MM.1S (cell line): ENCODE measurements around the gene MAGEL2.

ENCODE experiments used
- DNase-seq: peaks from one replicate; pipeline ENCODE4 v3.0.0-alpha.2; 2015
- H2AFZ ChIP-seq: fragments of 300-600 bp; sonication (generic); 2 replicates; pipeline ENCODE4 v1.6.0; 2016; ENCODE audit warnings: antibody characterized with exemption, low read length
- H3F3A ChIP-seq: fragments of 300-600 bp; sonication (generic); 2 replicates; pipeline ENCODE4 v1.6.1; 2016; ENCODE audit warnings: mild to moderate bottlenecking, antibody characterized with exemption, low read length, moderate library complexity, mixed read lengths; ENCODE audit not compliant: insufficient read depth
- H3K27ac ChIP-seq: fragments of 300-600 bp; sonication (generic); 2 replicates; pipeline ENCODE4 v1.5.1; 2016; ENCODE audit warnings: mild to moderate bottlenecking, low read length
- H3K27me3 ChIP-seq: fragments of 300-600 bp; sonication (generic); replicated peaks from 2 replicates; pipeline ENCODE4 v1.6.0; 2016; ENCODE audit warnings: low read length; ENCODE audit not compliant: insufficient read depth
- H3K36me3 ChIP-seq: fragments of 300-600 bp; sonication (generic); replicated peaks from 2 replicates; pipeline ENCODE4 v1.6.1; 2016; ENCODE audit warnings: mild to moderate bottlenecking, low read length, mixed read lengths; ENCODE audit not compliant: insufficient read depth
- H3K4me1 ChIP-seq: fragments of 300-600 bp; sonication (generic); 2 replicates; pipeline ENCODE4 v1.6.1; 2016; ENCODE audit warnings: low read length, mixed read lengths
- H3K4me2 ChIP-seq: fragments of 300-600 bp; sonication (generic); 2 replicates; pipeline ENCODE4 v1.6.0; 2016; ENCODE audit warnings: low read depth, low read length
- H3K4me3 ChIP-seq: fragments of 300-600 bp; sonication (generic); 2 replicates; pipeline ENCODE4 v1.5.1; 2016; ENCODE audit warnings: low read length, mixed read lengths
- H3K79me2 ChIP-seq: fragments of 300-600 bp; sonication (generic); 2 replicates; pipeline ENCODE4 v1.6.1; 2016; ENCODE audit warnings: mixed run types, low read length, mixed read lengths
- H3K9ac ChIP-seq: fragments of 300-600 bp; sonication (generic); 2 replicates; pipeline ENCODE4 v1.6.1; 2016; ENCODE audit warnings: low read length, mixed read lengths
- H3K9me2 ChIP-seq: fragments of 300-600 bp; sonication (generic); replicated peaks from 2 replicates; pipeline ENCODE4 v1.6.1; 2016; ENCODE audit warnings: mild to moderate bottlenecking, low read length, mixed read lengths; ENCODE audit not compliant: insufficient read depth
- H3K9me3 ChIP-seq: fragments of 300-600 bp; sonication (generic); replicated peaks from 2 replicates; pipeline ENCODE4 v1.6.1; 2016; ENCODE audit warnings: mild to moderate bottlenecking, low read length, mixed read lengths; ENCODE audit not compliant: insufficient read depth
- H4K20me1 ChIP-seq: fragments of 300-600 bp; sonication (generic); 2 replicates; pipeline ENCODE4 v1.6.1; 2016; ENCODE audit warnings: mild to moderate bottlenecking, low read length, moderate library complexity, mixed read lengths; ENCODE audit not compliant: insufficient read depth
- CTCF ChIP-seq: fragments of 300-600 bp; sonication (generic); IDR thresholded peaks from 2 replicates; pipeline ENCODE4 v1.5.1; 2016; ENCODE audit warnings: antibody characterized with exemption, low read length, mixed read lengths
- EZH2 ChIP-seq: fragments of 300-600 bp; sonication (generic); optimal IDR thresholded peaks from 2 replicates; pipeline ENCODE3; 2017; ENCODE audit warnings: low read depth, mild to moderate bottlenecking, antibody characterized with exemption, low read length, mixed read lengths
- EZH2phosphoT487 ChIP-seq: fragments of 300-600 bp; sonication (generic); IDR thresholded peaks from 2 replicates; pipeline ENCODE4 v1.6.1; 2018; ENCODE audit warnings: antibody characterized with exemption, low read length

The MAGEL2 gene

GRCh38 chr15:23647421-23648370, at the start of gene MAGEL2:
MAGEL2 (minus strand) TSS chr15:23647867; CDS start chr15:23647742, 125 bp downstream.
- Histone ChIP-seq H4K20me1 (no peaks in the 10 kb centered on the region), H3K9me3 (no peaks in the 10 kb centered on the region), H2AFZ (no peak within 1 kb of the TSS), H3K79me2 (no peaks in the 10 kb centered on the region), H3K4me1 (no peaks in the 10 kb centered on the region), H3K27ac (no peak within 1 kb of the TSS), H3K4me2 (no peak within 1 kb of the TSS), H3K36me3 (no peaks in the 10 kb centered on the region), H3K4me3 (no peak within 1 kb of the TSS), H3K9ac (no peak within 1 kb of the TSS), H3K27me3 (no peaks in the 10 kb centered on the region), H3F3A (no peaks in the 10 kb centered on the region), H3K9me2 (no peaks in the 10 kb centered on the region)
- TF ChIP-seq EZH2 (no peak), EZH2phosphoT487 (no peak), CTCF (no peak)
- no peak for DNase-seq

- TF ChIP-seq CTCF (no peak), EZH2phosphoT487 (no peak), EZH2 (no peak)
Measured at GRCh38 chr15:23695282-23695681, 47.6 kb upstream of the MAGEL2 start.

GRCh38 chr15:23694592-23694991, 46.9 kb upstream of the MAGEL2 start:
- Histone ChIP-seq H3K27ac (no peak overlapping the region), H3K79me2 (no peaks in the 10 kb centered on the region), H3K4me3 (no peak overlapping the region), H3K36me3 (no peaks in the 10 kb centered on the region), H3F3A (no peaks in the 10 kb centered on the region), H3K4me2 (no peak overlapping the region), H3K9me2 (no peaks in the 10 kb centered on the region), H3K4me1 (no peaks in the 10 kb centered on the region), H3K9me3 (no peaks in the 10 kb centered on the region), H2AFZ (no peak overlapping the region), H4K20me1 (no peaks in the 10 kb centered on the region), H3K27me3 (no peaks in the 10 kb centered on the region), H3K9ac (no peak overlapping the region)
- TF ChIP-seq EZH2: no peak
- DNase-seq: no peak

More at GRCh38 chr15:23695282-23695681, 47.6 kb upstream of the MAGEL2 start:
- H3F3A ChIP-seq: no peaks in the 10 kb centered on the region
- H3K4me3 ChIP-seq: no peak overlapping the region
- no peak overlapping the region for H3K9ac ChIP-seq
- H3K36me3 ChIP-seq: no peaks in the 10 kb centered on the region
- no peak for DNase-seq
- no peak overlapping the region for H3K4me2 ChIP-seq
- no peaks in the 10 kb centered on the region for H3K9me2 ChIP-seq
- H2AFZ ChIP-seq: no peak overlapping the region
- H3K4me1 ChIP-seq: no peaks in the 10 kb centered on the region
- H3K9me3 ChIP-seq: no peaks in the 10 kb centered on the region
- H4K20me1 ChIP-seq: no peaks in the 10 kb centered on the region
- no peak overlapping the region for H3K27ac ChIP-seq
- no peaks in the 10 kb centered on the region for H3K27me3 ChIP-seq
- H3K79me2 ChIP-seq: no peaks in the 10 kb centered on the region

- Histone ChIP-seq H3K27ac (no peak overlapping the region), H3K9ac (no peak overlapping the region), H3F3A (no peaks in the 10 kb centered on the region), H3K9me3 (no peaks in the 10 kb centered on the region), H3K79me2 (no peaks in the 10 kb centered on the region), H3K9me2 (no peaks in the 10 kb centered on the region), H3K4me1 (no peaks in the 10 kb centered on the region), H3K36me3 (no peaks in the 10 kb centered on the region), H3K4me3 (no peak overlapping the region), H3K4me2 (no peak overlapping the region), H4K20me1 (no peaks in the 10 kb centered on the region), H2AFZ (no peak overlapping the region), H3K27me3 (no peaks in the 10 kb centered on the region)
- TF ChIP-seq CTCF (no peak), EZH2phosphoT487 (no peak), EZH2 (no peak)
- DNase-seq: no peak
Measured at GRCh38 chr15:23690450-23690852, 42.8 kb upstream of the MAGEL2 start.
